A673 (cell line): ENCODE measurements around the gene ARPP21. TPM values are rescaled to one million over a fixed set of nuclear protein-coding genes. Genes with fewer than 3 reads are reported as not detected.
A peak's percentile ranks its signal among the peaks of the same experiment; 100 is the strongest.

Experiments
- BruUV-seq: library from RNA; stranded (reverse); fragments of 400-500 nt; replicated peaks from 2 replicates; lab custom pipeline; 2021; lab: Mats Ljungman, UMichigan
- CTCF ChIA-PET: fragments of 300-600 bp; sonication (Branson Sonifier 250); formaldehyde crosslinking; loops from one replicate; lab custom pipeline; 2022; ENCODE audit warnings: antibody characterized with exemption; lab: Charles Lee
- POLR2A ChIA-PET: fragments of 300-600 bp; sonication (Branson Sonifier 250); formaldehyde crosslinking; loops from one replicate; lab custom pipeline; 2022; ENCODE audit warnings: antibody characterized with exemption; ENCODE audit not compliant: low non-redundant PET; lab: Charles Lee
- DNase-seq: peaks from one replicate; pipeline ENCODE4 v3.0.0-alpha.2; 2015; ENCODE audit warnings: low spot score
- H3K27ac ChIP-seq: fragments of 200-600 bp; sonication (generic); 2 replicates; pipeline ENCODE4 v1.5.1; 2016; ENCODE audit warnings: mixed run types, low read depth, mild to moderate bottlenecking, mixed read lengths, antibody characterized with exemption, low read length; ENCODE audit not compliant: poor library complexity, severe bottlenecking
- H3K27me3 ChIP-seq: fragments of 200-600 bp; sonication (generic); replicated peaks from 2 replicates; pipeline ENCODE4 v1.6.1; 2017; ENCODE audit warnings: mixed run types, low read depth, mild to moderate bottlenecking, mixed read lengths, antibody characterized with exemption, low read length; ENCODE audit not compliant: insufficient read depth, poor library complexity
- H3K36me3 ChIP-seq: fragments of 200-600 bp; sonication (generic); 2 replicates; pipeline ENCODE4 v1.6.1; 2016; ENCODE audit warnings: mixed run types, mild to moderate bottlenecking, mixed read lengths, antibody characterized with exemption, low read length; ENCODE audit not compliant: insufficient read depth, poor library complexity, severe bottlenecking
- H3K4me1 ChIP-seq: fragments of 200-600 bp; sonication (generic); 2 replicates; pipeline ENCODE4 v1.6.1; 2017; ENCODE audit warnings: mixed run types, mild to moderate bottlenecking, mixed read lengths, antibody characterized with exemption, low read length; ENCODE audit not compliant: insufficient read depth, poor library complexity, severe bottlenecking
- H3K4me3 ChIP-seq: fragments of 200-600 bp; sonication (generic); 2 replicates; pipeline ENCODE4 v1.5.1; 2016; ENCODE audit warnings: low read depth, mixed run types, mild to moderate bottlenecking, mixed read lengths, low read length; ENCODE audit not compliant: poor library complexity, severe bottlenecking
- H3K9me3 ChIP-seq: fragments of 200-600 bp; sonication (generic); 2 replicates; pipeline ENCODE4 v1.6.1; 2016; ENCODE audit warnings: mixed run types, low read depth, mild to moderate bottlenecking, mixed read lengths, antibody characterized with exemption, low read length; ENCODE audit not compliant: poor library complexity, severe bottlenecking
- EZH2 ChIP-seq: fragments of 200-600 bp; sonication (generic); IDR thresholded peaks from 2 replicates; pipeline ENCODE4 v1.6.1; 2017; ENCODE audit warnings: borderline replicate concordance, low read depth, mild to moderate bottlenecking, mixed read lengths, antibody characterized with exemption, low read length; ENCODE audit not compliant: poor library complexity, severe bottlenecking
- intact Hi-C: fragments of 100-400 bp; cut with micrococcal nuclease; formaldehyde crosslinking; loops from one replicate; pipeline ENCODE4 v1.10.0; 2022; ENCODE audit not compliant: unreplicated experiment
- total RNA-seq: library from RNA; stranded (reverse); gene quantifications from 2 replicates; pipeline ENCODE4 v1.2.3, GENCODE V29; 2021
- TF ChIP-seq, protein P1 (sequence below): fragments of 300-800, 200-600 bp; sonication (generic); conservative IDR thresholded peaks from 2 replicates; pipeline ENCODE4 v1.5.1; 2017; ENCODE audit warnings: low read depth, mild to moderate bottlenecking, antibody characterized with exemption, low read length, moderate library complexity, mixed read lengths

The ARPP21 gene
- total RNA-seq, 1 experiment from 2014 or later: not detected

- H3K36me3 ChIP-seq: no peaks in the 10 kb centered on the region
- H3K27ac ChIP-seq: no peak overlapping the region
- TF ChIP-seq, protein P1, sequence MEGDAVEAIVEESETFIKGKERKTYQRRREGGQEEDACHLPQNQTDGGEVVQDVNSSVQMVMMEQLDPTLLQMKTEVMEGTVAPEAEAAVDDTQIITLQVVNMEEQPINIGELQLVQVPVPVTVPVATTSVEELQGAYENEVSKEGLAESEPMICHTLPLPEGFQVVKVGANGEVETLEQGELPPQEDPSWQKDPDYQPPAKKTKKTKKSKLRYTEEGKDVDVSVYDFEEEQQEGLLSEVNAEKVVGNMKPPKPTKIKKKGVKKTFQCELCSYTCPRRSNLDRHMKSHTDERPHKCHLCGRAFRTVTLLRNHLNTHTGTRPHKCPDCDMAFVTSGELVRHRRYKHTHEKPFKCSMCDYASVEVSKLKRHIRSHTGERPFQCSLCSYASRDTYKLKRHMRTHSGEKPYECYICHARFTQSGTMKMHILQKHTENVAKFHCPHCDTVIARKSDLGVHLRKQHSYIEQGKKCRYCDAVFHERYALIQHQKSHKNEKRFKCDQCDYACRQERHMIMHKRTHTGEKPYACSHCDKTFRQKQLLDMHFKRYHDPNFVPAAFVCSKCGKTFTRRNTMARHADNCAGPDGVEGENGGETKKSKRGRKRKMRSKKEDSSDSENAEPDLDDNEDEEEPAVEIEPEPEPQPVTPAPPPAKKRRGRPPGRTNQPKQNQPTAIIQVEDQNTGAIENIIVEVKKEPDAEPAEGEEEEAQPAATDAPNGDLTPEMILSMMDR: no peak
- TF ChIP-seq EZH2: no peak
- CTCF ChIA-PET: no interaction called here
- H3K9me3 ChIP-seq: no peaks in the 10 kb centered on the region
- no peak for DNase-seq
- BruUV-seq: no TSS peak
- H3K27me3 ChIP-seq: peaks cover 24% of the 10 kb centered on the region
- peak overlapping the region; percentile 55 for H3K4me3 ChIP-seq
- intact Hi-C loops: no loop called here
- POLR2A ChIA-PET: no interaction called here
- H3K4me1 ChIP-seq: no peaks in the 10 kb centered on the region
Measured at GRCh38 chr3:35640190-35641165, 1.2 kb downstream of the ARPP21 start.

GRCh38 chr3:35641331-35641730, 2.0 kb downstream of the ARPP21 start:
- H3K4me1 ChIP-seq: no peaks in the 10 kb centered on the region
- intact Hi-C loops: no loop called here
- no peak overlapping the region for H3K27ac ChIP-seq
- TF ChIP-seq, protein P1: no peak
- TF ChIP-seq EZH2: no peak
- no peak overlapping the region for H3K4me3 ChIP-seq
- CTCF ChIA-PET: no interaction called here
- DNase-seq: no peak
- POLR2A ChIA-PET: no interaction called here
- H3K9me3 ChIP-seq: no peaks in the 10 kb centered on the region
- peaks cover 24% of the 10 kb centered on the region for H3K27me3 ChIP-seq
- no TSS peak for BruUV-seq
- H3K36me3 ChIP-seq: no peaks in the 10 kb centered on the region

GRCh38 chr3:35641920-35642527, 2.7 kb downstream of the ARPP21 start:
- BruUV-seq: no TSS peak
- TF ChIP-seq EZH2: no peak
- TF ChIP-seq, protein P1: no peak
- H3K27ac ChIP-seq: no peak overlapping the region
- H3K27me3 ChIP-seq: peaks cover 24% of the 10 kb centered on the region
- H3K9me3 ChIP-seq: no peaks in the 10 kb centered on the region
- ChIA-PET CTCF (no interaction called here), POLR2A (no interaction called here)
- no peak for DNase-seq
- H3K36me3 ChIP-seq: no peaks in the 10 kb centered on the region
- no peak overlapping the region for H3K4me3 ChIP-seq
- intact Hi-C loops: no loop called here
- H3K4me1 ChIP-seq: no peaks in the 10 kb centered on the region
